Measurements from ENCODE around the gene FOXO6. TPM values are rescaled to one million over a fixed set of nuclear protein-coding genes. Genes with fewer than 3 reads are reported as not detected.

FOXO6 gene
- total RNA-seq, 2 experiments from 2014 or later = 0.19 TPM

DNA sequence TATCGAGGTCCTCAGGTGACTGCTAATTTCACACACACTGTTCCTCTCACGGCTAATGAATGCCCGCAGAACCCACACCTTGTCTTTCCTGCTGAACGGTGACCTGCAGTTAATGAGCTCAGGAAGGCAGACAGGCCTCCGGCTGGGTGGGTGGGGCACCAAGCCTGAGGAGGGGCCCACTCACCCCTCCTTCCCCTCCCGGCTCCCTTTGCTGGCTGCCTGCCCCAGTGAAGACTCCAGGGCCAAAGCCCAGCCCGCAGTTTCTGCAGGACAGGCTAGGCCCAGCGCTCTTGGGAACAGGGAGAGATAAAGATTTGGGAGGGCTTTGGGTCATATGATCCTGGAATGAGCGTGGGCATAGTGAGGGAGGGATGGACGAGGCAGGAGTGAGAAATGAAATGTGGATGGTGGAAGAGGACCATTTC is 26.4 kb downstream of the FOXO6 start:
- POLR2A ChIA-PET = no interaction called here
- peaks cover 35% of the 10 kb centered on the region for H3K27me3 Mint-ChIP-seq
- H3K27ac Mint-ChIP-seq = no peak overlapping the region
- intact Hi-C loops (cut with micrococcal nuclease) = no loop called here
- H3K4me1 Mint-ChIP-seq (ENCODE audit: low read depth) = peaks cover 9% of the 10 kb centered on the region
- no peak for DNase-seq
- CTCF ChIA-PET = no interaction called here
- H3K4me3 Mint-ChIP-seq = no peak overlapping the region
- H3K36me3 Mint-ChIP-seq = no peaks in the 10 kb centered on the region
- H3K9me3 Mint-ChIP-seq = no peaks in the 10 kb centered on the region

DNA sequence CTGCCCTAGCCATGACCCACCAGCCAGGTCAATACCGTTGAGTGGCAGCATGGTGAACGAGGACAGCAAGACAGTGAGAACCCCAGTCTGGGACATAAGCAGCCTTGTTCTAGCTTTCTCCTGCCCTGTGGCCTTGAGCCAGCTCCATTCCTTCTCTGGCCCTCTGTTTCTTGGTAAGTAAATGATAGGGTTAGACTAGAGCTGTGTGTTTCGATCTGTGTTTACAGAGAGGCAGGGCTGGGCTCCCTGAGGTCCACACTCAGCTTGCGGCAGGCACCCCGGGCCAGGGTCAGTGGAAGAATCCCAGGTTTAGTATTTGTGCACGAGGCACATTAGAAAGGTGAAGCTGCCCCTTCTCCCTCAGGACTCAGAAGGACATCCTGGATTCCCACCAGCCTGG is 27.3 kb downstream of the FOXO6 start:
- DNase-seq = no peak
- intact Hi-C loops (cut with micrococcal nuclease) = no loop called here
- Mint-ChIP-seq H3K9me3 (no peaks in the 10 kb centered on the region), H3K4me1 (ENCODE audit: low read depth) (peaks cover 3% of the 10 kb centered on the region), H3K27ac (no peak overlapping the region), H3K36me3 (no peaks in the 10 kb centered on the region), H3K27me3 (peaks cover 30% of the 10 kb centered on the region), H3K4me3 (no peak overlapping the region)
- ChIA-PET POLR2A (no interaction called here), CTCF (no interaction called here)

DNA sequence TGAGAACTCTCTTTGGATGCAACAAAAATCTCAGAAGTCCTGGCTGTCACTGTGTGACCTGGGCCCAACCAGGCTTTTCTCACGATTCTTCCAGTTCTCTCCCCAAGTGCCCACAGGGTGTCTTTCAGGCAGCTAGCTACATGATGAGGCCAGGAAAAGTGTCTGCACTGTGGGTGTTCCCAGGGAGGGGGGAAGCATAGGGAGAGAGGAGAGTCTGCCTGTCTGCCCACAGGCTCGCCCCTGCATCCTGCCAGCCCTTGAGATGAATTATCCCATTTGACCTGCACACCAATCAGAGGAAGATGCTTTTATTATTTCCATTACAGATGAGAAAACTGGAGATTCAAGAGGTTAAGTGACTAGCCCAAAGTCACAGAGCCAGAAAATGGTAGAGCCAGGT is 27.8 kb downstream of the FOXO6 start:
- no peak for DNase-seq
- intact Hi-C loops (cut with micrococcal nuclease) = no loop called here
- H3K4me3 Mint-ChIP-seq = no peak overlapping the region
- no peaks in the 10 kb centered on the region for H3K4me1 Mint-ChIP-seq (ENCODE audit: low read depth)
- CTCF ChIA-PET = no interaction called here
- no peak overlapping the region for H3K27ac Mint-ChIP-seq
- peaks cover 25% of the 10 kb centered on the region for H3K27me3 Mint-ChIP-seq
- POLR2A ChIA-PET = no interaction called here
- H3K36me3 Mint-ChIP-seq = no peaks in the 10 kb centered on the region
- H3K9me3 Mint-ChIP-seq = no peaks in the 10 kb centered on the region

DNA sequence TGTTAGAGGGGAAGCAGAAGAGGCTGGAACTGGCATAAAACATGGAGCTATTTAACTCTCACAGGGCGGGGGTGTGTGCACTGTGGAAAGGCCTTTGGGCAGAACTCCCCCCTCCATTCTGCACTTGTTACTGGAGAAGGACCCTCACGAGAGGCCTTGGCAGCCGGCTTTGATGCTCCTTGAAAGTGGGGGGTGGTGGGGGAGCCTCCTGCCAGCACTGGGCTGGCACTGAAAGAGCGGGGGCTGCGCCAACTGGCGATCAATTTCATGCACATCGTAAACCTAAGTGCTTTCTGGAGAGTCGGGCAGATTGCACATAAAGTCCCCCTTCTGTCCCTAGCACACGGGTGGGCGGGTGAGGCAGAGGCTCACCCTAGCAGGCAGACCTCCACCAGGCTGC is 28.9 kb downstream of the FOXO6 start:
- Mint-ChIP-seq H3K4me1 (ENCODE audit: low read depth) (no peaks in the 10 kb centered on the region), H3K9me3 (no peaks in the 10 kb centered on the region), H3K36me3 (no peaks in the 10 kb centered on the region), H3K27me3 (peaks cover 13% of the 10 kb centered on the region), H3K27ac (no peak overlapping the region), H3K4me3 (no peak overlapping the region)
- POLR2A ChIA-PET = no interaction called here
- no peak for DNase-seq
- intact Hi-C loops (cut with micrococcal nuclease) = no loop called here
- CTCF ChIA-PET = no interaction called here

DNA sequence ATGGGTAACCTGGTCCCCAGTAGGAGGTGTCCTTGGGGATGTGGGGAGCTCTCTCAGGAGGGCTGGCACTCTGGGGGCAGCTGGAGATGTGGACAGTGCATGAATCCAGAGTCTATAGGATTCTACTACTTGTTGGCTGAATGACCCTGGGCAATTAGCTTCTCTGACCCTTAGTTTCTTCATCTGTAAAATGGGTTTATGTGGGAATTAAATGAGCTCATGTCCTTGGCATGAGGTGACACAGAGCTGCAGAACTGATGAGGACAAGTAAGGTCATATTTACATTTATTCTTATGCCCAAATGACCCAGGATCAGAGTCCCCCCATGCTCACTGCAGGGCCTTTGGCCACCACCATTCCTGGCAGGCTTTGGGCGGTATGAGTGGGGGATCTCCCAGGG is 29.3 kb downstream of the FOXO6 start:
- H3K4me1 Mint-ChIP-seq (ENCODE audit: low read depth) = no peaks in the 10 kb centered on the region
- no peak overlapping the region for H3K27ac Mint-ChIP-seq
- intact Hi-C loops (cut with micrococcal nuclease) = no loop called here
- DNase-seq = no peak
- ChIA-PET POLR2A (no interaction called here), CTCF (no interaction called here)
- H3K27me3 Mint-ChIP-seq = peaks cover 14% of the 10 kb centered on the region
- no peak overlapping the region for H3K4me3 Mint-ChIP-seq
- H3K36me3 Mint-ChIP-seq = no peaks in the 10 kb centered on the region
- no peaks in the 10 kb centered on the region for H3K9me3 Mint-ChIP-seq

DNA sequence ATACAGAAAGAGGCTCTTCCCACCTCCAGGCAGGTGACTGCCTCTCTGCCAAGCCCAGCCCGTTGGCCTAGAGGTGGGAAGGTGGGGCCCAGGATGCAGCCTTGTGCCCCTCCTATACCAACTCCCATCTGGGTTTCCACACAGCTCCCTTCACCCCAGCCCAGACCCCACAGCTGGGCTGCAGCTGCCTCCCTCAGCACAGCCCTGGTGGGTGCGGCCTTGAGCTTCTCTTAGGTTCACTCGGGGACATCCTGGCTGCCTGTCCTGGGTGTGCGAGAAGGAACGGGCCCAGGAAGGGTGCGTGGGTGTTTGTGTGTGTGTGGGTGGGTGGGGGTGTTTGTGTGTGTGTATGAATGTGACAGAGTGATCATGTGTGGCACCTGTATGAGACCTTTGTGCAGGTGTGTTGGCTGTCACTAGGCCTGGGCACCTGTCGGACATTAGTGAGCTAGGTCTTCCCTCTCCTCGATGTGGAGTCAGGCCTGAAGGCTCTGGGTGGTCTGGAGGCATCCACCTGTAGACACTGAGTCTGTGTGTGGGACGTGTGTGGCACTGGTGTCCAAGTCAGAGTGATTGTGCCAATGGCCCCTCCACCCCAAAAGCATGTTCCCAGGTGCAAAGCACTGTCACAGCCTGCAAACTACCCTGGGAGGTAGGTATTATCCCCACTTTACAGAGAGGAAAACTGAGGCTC is 30.7 kb downstream of the FOXO6 start:
- H3K9me3 Mint-ChIP-seq = no peaks in the 10 kb centered on the region
- intact Hi-C loops (cut with micrococcal nuclease) = no loop called here
- H3K4me1 Mint-ChIP-seq (ENCODE audit: low read depth) = no peaks in the 10 kb centered on the region
- peaks cover 21% of the 10 kb centered on the region for H3K27me3 Mint-ChIP-seq
- no peak overlapping the region for H3K27ac Mint-ChIP-seq
- H3K36me3 Mint-ChIP-seq = no peaks in the 10 kb centered on the region
- no peak overlapping the region for H3K4me3 Mint-ChIP-seq
- DNase-seq = no peak
- CTCF ChIA-PET = no interaction called here
- POLR2A ChIA-PET = no interaction called here

- H3K4me3 Mint-ChIP-seq = no peak overlapping the region
- no peaks in the 10 kb centered on the region for H3K9me3 Mint-ChIP-seq
- H3K4me1 Mint-ChIP-seq (ENCODE audit: low read depth) = no peaks in the 10 kb centered on the region
- DNase-seq = no peak
- CTCF ChIA-PET = no interaction called here
- POLR2A ChIA-PET = no interaction called here
- intact Hi-C loops (cut with micrococcal nuclease) = no loop called here
- no peak overlapping the region for H3K27ac Mint-ChIP-seq
- no peaks in the 10 kb centered on the region for H3K36me3 Mint-ChIP-seq
- peaks cover 17% of the 10 kb centered on the region for H3K27me3 Mint-ChIP-seq
These were observed 31.3 kb downstream of the FOXO6 start for GRCh38 chr1:41392528-41392924.

DNA sequence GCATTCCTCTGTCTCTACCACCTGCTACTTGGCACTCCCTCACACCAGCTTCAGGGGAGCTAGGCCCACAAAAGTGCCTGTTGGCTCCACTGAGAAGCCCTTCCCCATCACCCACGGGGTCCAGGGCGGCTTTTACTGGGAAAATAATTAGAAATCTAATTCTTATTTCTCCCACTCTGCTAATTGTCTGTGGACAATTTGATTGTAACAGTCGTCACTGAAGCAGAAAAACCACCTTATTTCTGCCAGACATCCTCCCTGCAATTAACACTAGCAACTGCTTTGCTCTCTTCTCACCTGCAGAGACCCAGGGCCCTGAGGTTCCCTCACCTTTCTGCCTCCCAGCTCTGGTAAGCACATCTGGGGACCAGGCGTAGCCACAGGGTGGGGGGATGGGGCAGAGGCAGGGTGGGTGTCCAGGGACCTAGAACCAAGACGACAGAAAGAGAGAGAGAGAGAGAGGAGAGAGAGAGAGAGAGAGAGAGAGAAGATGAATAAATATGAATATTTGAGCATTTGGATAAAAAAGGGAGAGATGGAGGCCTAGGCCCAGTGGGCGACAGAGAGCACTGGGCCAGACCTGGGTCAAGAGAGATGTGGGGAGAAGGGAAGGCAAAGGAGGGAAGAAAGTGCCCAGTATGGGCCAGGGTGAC is 32.6 kb downstream of the FOXO6 start:
- no peaks in the 10 kb centered on the region for H3K36me3 Mint-ChIP-seq
- no peaks in the 10 kb centered on the region for H3K4me1 Mint-ChIP-seq (ENCODE audit: low read depth)
- ChIA-PET CTCF (interaction anchor here (1.3 kb wide), 1 partner anchor 23 kb away, joined by 3 read pairs; no protein-coding TSS in a partner anchor), POLR2A (no interaction called here)
- no peak overlapping the region for H3K4me3 Mint-ChIP-seq
- peaks cover 17% of the 10 kb centered on the region for H3K27me3 Mint-ChIP-seq
- intact Hi-C loops (cut with micrococcal nuclease) = no loop called here
- no peaks in the 10 kb centered on the region for H3K9me3 Mint-ChIP-seq
- H3K27ac Mint-ChIP-seq = no peak overlapping the region
- no peak for DNase-seq

GRCh38 chr1:41394369-41394744 is 33.1 kb downstream of the FOXO6 start:
- POLR2A ChIA-PET = no interaction called here
- Mint-ChIP-seq H3K36me3 (no peaks in the 10 kb centered on the region), H3K4me1 (ENCODE audit: low read depth) (no peaks in the 10 kb centered on the region), H3K27me3 (peaks cover 17% of the 10 kb centered on the region), H3K27ac (no peak overlapping the region), H3K4me3 (no peak overlapping the region), H3K9me3 (no peaks in the 10 kb centered on the region)
- intact Hi-C loops (cut with micrococcal nuclease) = no loop called here
- no peak for DNase-seq
- CTCF ChIA-PET = interaction anchor here (0.6 to 1.3 kb wide), 3 partner anchors 23 to 84 kb away, joined by 3 to 4 read pairs (median 3); no protein-coding TSS in a partner anchor

DNA sequence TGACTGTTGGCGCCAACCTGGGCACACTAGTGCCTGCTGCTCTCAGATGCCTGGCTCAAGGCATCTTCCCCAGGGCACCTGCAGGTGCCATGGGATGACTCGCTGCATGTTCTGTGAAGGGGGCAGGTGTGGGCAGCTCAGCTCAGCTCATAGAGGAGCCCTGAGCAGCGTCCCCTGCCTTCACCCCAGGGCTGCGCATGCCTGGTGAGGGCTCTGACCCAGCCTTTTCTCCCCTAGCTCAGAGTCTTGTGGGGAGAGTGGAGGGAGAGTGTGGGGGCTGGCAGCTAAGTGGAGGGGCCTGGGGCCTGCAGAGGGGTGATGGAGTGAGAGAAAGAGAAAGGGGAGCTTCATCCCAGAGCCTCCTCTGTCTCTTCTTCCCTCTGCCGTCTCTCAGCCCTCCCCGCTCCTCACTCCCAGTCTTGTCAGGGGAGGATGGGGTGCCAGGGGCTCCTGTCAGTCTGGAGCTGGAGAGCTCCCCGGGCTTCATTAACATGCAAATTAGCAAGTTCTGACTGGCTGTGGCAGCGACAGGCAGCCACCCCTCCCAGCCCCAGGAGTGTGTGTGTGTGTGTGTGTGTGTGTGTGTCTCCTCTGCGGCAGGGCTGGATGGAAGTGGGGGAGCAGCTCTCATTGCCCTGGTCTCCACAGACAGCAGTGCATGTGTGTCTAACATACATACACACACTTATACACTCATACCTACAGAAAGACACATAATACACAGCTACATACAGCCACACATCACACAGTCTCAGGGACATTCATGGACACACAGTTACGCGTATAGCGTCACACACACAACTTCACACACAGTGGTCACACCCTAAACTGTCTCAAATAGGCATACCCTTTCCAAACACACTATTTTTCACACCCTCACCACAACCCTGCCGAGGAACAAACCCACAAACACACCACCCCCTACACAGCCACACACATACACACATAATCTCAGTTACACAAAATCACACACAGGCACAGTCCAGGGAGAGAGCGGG is 34.0 kb downstream of the FOXO6 start:
- Mint-ChIP-seq H3K27me3 (peaks cover 17% of the 10 kb centered on the region), H3K9me3 (peaks cover 3% of the 10 kb centered on the region), H3K4me3 (no peak overlapping the region), H3K4me1 (ENCODE audit: low read depth) (no peaks in the 10 kb centered on the region), H3K27ac (no peak overlapping the region), H3K36me3 (no peaks in the 10 kb centered on the region)
- intact Hi-C loops (cut with micrococcal nuclease) = no loop called here
- ChIA-PET CTCF (interaction anchor here (0.6 to 1.3 kb wide), 4 partner anchors 22 to 85 kb away, joined by 3 to 4 read pairs (median 3); no protein-coding TSS in a partner anchor), POLR2A (no interaction called here)
- DNase-seq = no peak

DNA sequence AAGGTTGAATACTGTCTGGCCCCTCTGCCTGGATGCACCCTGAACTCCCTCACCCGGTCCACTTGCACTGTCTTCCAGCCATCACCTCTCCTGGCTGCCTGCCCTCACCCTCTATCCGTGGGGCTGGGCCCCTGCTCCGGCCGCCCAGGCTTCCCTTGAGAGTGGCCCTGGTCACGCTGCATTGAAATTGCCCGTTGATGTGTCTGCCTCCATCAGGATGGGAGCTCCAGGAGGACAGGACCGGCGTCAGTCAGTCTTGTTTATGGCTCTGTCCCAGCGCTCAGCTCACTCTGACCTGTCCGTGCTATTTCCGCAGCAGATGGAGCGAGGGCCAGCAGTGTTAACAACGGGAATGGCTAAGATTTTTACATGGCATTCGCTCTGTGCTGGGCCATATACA is 34.9 kb downstream of the FOXO6 start:
- H3K4me1 Mint-ChIP-seq (ENCODE audit: low read depth) = no peaks in the 10 kb centered on the region
- H3K27me3 Mint-ChIP-seq = peaks cover 15% of the 10 kb centered on the region
- ChIA-PET POLR2A (no interaction called here), CTCF (interaction anchor here (1.2 kb wide), 1 partner anchor 22 kb away, joined by 3 read pairs; no protein-coding TSS in a partner anchor)
- no peak for DNase-seq
- no peaks in the 10 kb centered on the region for H3K36me3 Mint-ChIP-seq
- intact Hi-C loops (cut with micrococcal nuclease) = no loop called here
- peaks cover 7% of the 10 kb centered on the region for H3K9me3 Mint-ChIP-seq
- H3K4me3 Mint-ChIP-seq = no peak overlapping the region
- H3K27ac Mint-ChIP-seq = no peak overlapping the region

- intact Hi-C loops (cut with micrococcal nuclease) = no loop called here
- CTCF ChIA-PET = interaction anchor here (1.0 to 1.7 kb wide), 3 partner anchors 21 to 114 kb away, joined by 3 to 5 read pairs (median 3); no protein-coding TSS in a partner anchor
- no peak overlapping the region for H3K4me3 Mint-ChIP-seq
- DNase-seq = no peak
- H3K27ac Mint-ChIP-seq = no peak overlapping the region
- no peaks in the 10 kb centered on the region for H3K36me3 Mint-ChIP-seq
- peaks cover 16% of the 10 kb centered on the region for H3K27me3 Mint-ChIP-seq
- H3K9me3 Mint-ChIP-seq = peaks cover 7% of the 10 kb centered on the region
- H3K4me1 Mint-ChIP-seq (ENCODE audit: low read depth) = no peaks in the 10 kb centered on the region
- POLR2A ChIA-PET = no interaction called here
These were observed 35.8 kb downstream of the FOXO6 start for GRCh38 chr1:41397020-41397419.

Measured in activated CD4-positive, alpha-beta memory T cell treated with anti-CD3 and anti-CD28 coated beads for 36 hours (primary cell).